B cell (primary cell): Measurements from ENCODE around the gene PI4K2B. TPM values are rescaled to one million over a fixed set of nuclear protein-coding genes. Genes with fewer than 3 reads are reported as not detected.
"Not testable (repeated sequence)": the region's sequence is repeated elsewhere in the genome, so short reads cannot be mapped to it uniquely, and the experiment has no call there.

Experiments
- ATAC-seq: fragments of 200-7000 bp; cut with Tn5 transposase; one replicate; pipeline ENCODE4 v1.10.0; 2021; ENCODE audit warnings: low read depth, mild to moderate bottlenecking, moderate number of reproducible peaks, moderate library complexity
- CTCF ChIA-PET: fragments of 350-600 bp; sonication (Branson Sonifier 250); formaldehyde crosslinking; loops from one replicate; lab custom pipeline; 2021; ENCODE audit warnings: antibody characterized with exemption, inconsistent platforms; lab: Charles Lee
- POLR2A ChIA-PET: fragments of 350-600 bp; sonication (Branson Sonifier 250); formaldehyde crosslinking; loops from one replicate; lab custom pipeline; 2021; ENCODE audit warnings: antibody characterized with exemption; lab: Charles Lee
- DNase-seq: peaks from one replicate; pipeline ENCODE4 v3.0.0; 2013
- H2AFZ ChIP-seq: 2 replicates; pipeline ENCODE4 v1.6.1; 2012; ENCODE audit warnings: mild to moderate bottlenecking, low read depth, low read length; ENCODE audit not compliant: insufficient read depth, poor library complexity, severe bottlenecking
- H3K27ac ChIP-seq, 2 donors: 1 replicate in 1 of 2; 2 replicates in 1 of 2; pipeline ENCODE4 v1.5.1; 2012 to 2013; ENCODE audit warnings: low read length in 2 of 2, mild to moderate bottlenecking in 2 of 2, moderate library complexity in 1 of 2
- H3K27me3 ChIP-seq, 4 experiments: fragments of 200-600 bp in 1 of 4; sonication (generic) in 1 of 4; replicated peaks in 1 of 4; 1 replicate in 2 of 4; 2 replicates in 2 of 4; pipeline versions ENCODE4 v1.6.1 to v1.7.0; 2013 to 2016; ENCODE audit warnings: low read length in 3 of 4, mild to moderate bottlenecking in 2 of 4, mixed read lengths in 1 of 4, moderate library complexity in 1 of 4; ENCODE audit not compliant: insufficient read depth in 4 of 4, control insufficient read depth in 3 of 4; ENCODE audit errors: control extremely low read depth in 1 of 4
- H3K36me3 ChIP-seq, 2 experiments: replicated peaks in 1 of 2; 1 replicate in 1 of 2; 2 replicates in 1 of 2; pipeline versions ENCODE4 v1.6.1 to v1.7.1; 2013; ENCODE audit warnings: low read length in 1 of 2; ENCODE audit not compliant: insufficient read depth in 2 of 2, control insufficient read depth in 1 of 2; ENCODE audit errors: control extremely low read depth in 1 of 2, extremely low read depth in 1 of 2
- H3K4me1 ChIP-seq, 2 donors: fragments of 200-600 bp in 1 of 2; sonication (generic) in 1 of 2; 1 replicate in 1 of 2; 2 replicates in 1 of 2; pipeline versions ENCODE4 v1.5.1 to v1.6.1; 2013 to 2017; ENCODE audit warnings: low read length in 2 of 2; ENCODE audit not compliant: control insufficient read depth in 2 of 2, insufficient read depth in 2 of 2
- H3K4me2 ChIP-seq: replicated peaks from 2 replicates; pipeline ENCODE3; 2012; ENCODE audit warnings: mild to moderate bottlenecking, low read depth, low read length; ENCODE audit not compliant: poor library complexity, severe bottlenecking
- H3K4me3 ChIP-seq, 5 experiments: fragments of 200-600 bp in 1 of 5; sonication (generic) in 1 of 5; 1 replicate in 3 of 5; 2 replicates in 2 of 5; pipeline versions ENCODE4 v1.5.1 to v1.7.0; 2011 to 2016; ENCODE audit warnings: low read length in 4 of 5, mild to moderate bottlenecking in 4 of 5, low read depth in 2 of 5, control low read depth in 1 of 5, moderate library complexity in 1 of 5; ENCODE audit not compliant: insufficient read depth in 1 of 5; ENCODE audit errors: control extremely low read depth in 1 of 5, extremely low read depth in 1 of 5
- H3K79me2 ChIP-seq: fragments of 200-600 bp; sonication (generic); one replicate; pipeline ENCODE4 v1.6.0; 2016; ENCODE audit warnings: low read length; ENCODE audit not compliant: control insufficient read depth, insufficient read depth
- H3K9ac ChIP-seq: fragments of 200-600 bp; sonication (generic); 2 replicates; pipeline ENCODE4 v1.6.1; 2017; ENCODE audit warnings: mild to moderate bottlenecking, low read length, moderate library complexity
- H3K9me3 ChIP-seq, 3 donors: one replicate each; pipeline versions ENCODE4 v1.6.1 to v1.7.1; 2013; ENCODE audit warnings: low read length in 2 of 3; ENCODE audit not compliant: control insufficient read depth in 2 of 3, insufficient read depth in 1 of 3; ENCODE audit errors: control extremely low read depth in 1 of 3
- H4K20me1 ChIP-seq: 2 replicates; pipeline ENCODE4 v1.6.0; 2012; ENCODE audit warnings: mild to moderate bottlenecking, low read length; ENCODE audit not compliant: insufficient read depth, control insufficient read depth, poor library complexity, severe bottlenecking
- H3K27ac Mint-ChIP-seq: one replicate; pipeline ENCODE4 v1.8.0; 2021; ENCODE audit warnings: mixed read lengths
- H3K27me3 Mint-ChIP-seq: one replicate; pipeline ENCODE4 v1.8.0; 2021; ENCODE audit warnings: mixed read lengths
- H3K4me1 Mint-ChIP-seq: one replicate; pipeline ENCODE4 v1.8.0; 2021; ENCODE audit warnings: mixed read lengths
- H3K4me3 Mint-ChIP-seq: one replicate; pipeline ENCODE4 v1.8.0; 2021; ENCODE audit warnings: mixed read lengths
- H3K9me3 Mint-ChIP-seq: one replicate; pipeline ENCODE4 v1.8.0; 2022; ENCODE audit warnings: mixed read lengths; ENCODE audit not compliant: insufficient read depth
- WGBS: methylation state at CpG from one replicate; pipeline ENCODE4 v1.1.5; 2013; ENCODE audit warnings: missing lambda C conversion rate; ENCODE audit not compliant: insufficient coverage; 5-methylcytosine and 5-hydroxymethylcytosine counted together
- intact Hi-C: fragments of 100-400 bp; cut with micrococcal nuclease; formaldehyde crosslinking; loops from one replicate; pipeline ENCODE4 v1.10.0; 2022
- polyA plus RNA-seq: library from polyadenylated mRNA; depleted of rRNA; stranded (reverse); fragments of >200 nt; gene quantifications from 2 replicates; pipeline ENCODE4 v1.2.3, GENCODE V29; 2012
- total RNA-seq, 2 donors: library from RNA; stranded (reverse); fragments of 120-200 nt in 1 of 2; gene quantifications; 1 replicate in 1 of 2; 2 replicates in 1 of 2; pipeline versions ENCODE4 v1.2.3 to v1.2.4, GENCODE V29; 2013 to 2022

Gene PI4K2B
- total and polyA plus RNA-seq, 2 donors (not counting 1 experiment from before 2014, with no cell fraction given) = 3.8 to 13.7 TPM

DNA sequence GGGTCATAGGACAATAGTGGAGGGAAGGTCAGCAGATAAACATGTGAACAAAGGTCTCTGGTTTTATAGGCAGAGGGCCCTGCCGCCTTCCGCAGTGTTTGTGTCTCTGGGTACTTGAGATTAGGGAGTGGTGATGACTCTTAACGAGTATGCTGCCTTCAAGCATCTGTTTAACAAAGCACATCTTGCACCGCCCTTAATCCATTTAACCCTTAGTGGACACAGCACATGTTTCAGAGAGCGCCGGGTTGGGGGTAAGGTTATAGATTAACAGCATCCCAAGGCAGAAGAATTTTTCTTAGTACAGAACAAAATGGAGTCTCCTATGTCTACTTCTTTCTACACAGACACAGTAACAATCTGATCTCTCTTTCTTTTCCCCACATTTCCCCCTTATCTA lies 15.0 kb downstream of the PI4K2B start:
- CTCF ChIA-PET = interaction anchor here (0.7 kb wide), 1 partner anchor 131 kb away, joined by 3 read pairs; no protein-coding TSS in a partner anchor
- H3K79me2 ChIP-seq = peaks cover 47% of the 10 kb centered on the region
- H3K4me2 ChIP-seq, H2AFZ ChIP-seq, H3K27ac ChIP-seq, H3K27me3 ChIP-seq, H3K36me3 ChIP-seq, H3K4me3 ChIP-seq, ATAC-seq, H3K9ac ChIP-seq, DNase-seq, H3K27me3 Mint-ChIP-seq, intact Hi-C loops, POLR2A ChIA-PET, H3K27ac Mint-ChIP-seq, H3K9me3 Mint-ChIP-seq, H3K4me1 ChIP-seq, H3K4me3 Mint-ChIP-seq: not testable (repeated sequence)
- H3K9me3 ChIP-seq = peaks cover 0 to 24% (median 0%) of the 10 kb centered on the region in 3 donors
- no CpG with 5 or more reads among the region's 6 CpGs for WGBS
- peaks cover 13% of the 10 kb centered on the region for H4K20me1 ChIP-seq
- H3K4me1 Mint-ChIP-seq = peaks cover 52% of the 10 kb centered on the region

DNA sequence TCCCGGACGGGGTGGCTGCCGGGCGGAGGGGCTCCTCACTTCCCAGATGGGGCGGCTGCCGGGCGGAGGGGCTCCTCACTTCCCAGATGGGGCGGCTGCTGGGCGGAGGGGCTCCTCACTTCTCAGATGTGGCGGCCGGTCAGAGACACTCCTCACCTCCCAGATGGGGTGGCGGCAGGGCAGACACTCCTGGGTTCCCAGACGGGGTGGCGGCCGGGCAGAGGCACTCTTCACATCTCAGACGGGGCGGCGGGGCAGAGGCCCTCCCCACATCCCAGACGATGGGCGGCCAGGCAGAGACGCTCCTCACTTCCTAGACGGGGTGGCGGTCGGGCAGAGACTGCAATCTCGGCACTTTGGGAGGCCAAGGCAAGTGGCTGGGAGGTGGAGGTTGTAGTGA lies 15.7 kb downstream of the PI4K2B start:
- H3K27ac Mint-ChIP-seq, H3K27ac ChIP-seq, H3K9ac ChIP-seq, H3K27me3 Mint-ChIP-seq, H3K27me3 ChIP-seq, H2AFZ ChIP-seq, CTCF ChIA-PET, POLR2A ChIA-PET, H3K36me3 ChIP-seq, H3K9me3 Mint-ChIP-seq, H3K4me1 ChIP-seq, ATAC-seq, H3K4me3 Mint-ChIP-seq, DNase-seq, H3K4me3 ChIP-seq, H3K4me2 ChIP-seq, intact Hi-C loops: not testable (repeated sequence)
- WGBS = 97% methylated on average over 17 of the region's 25 CpGs
- peaks cover 13% of the 10 kb centered on the region for H4K20me1 ChIP-seq
- H3K79me2 ChIP-seq = peaks cover 46% of the 10 kb centered on the region
- peaks cover 52% of the 10 kb centered on the region for H3K4me1 Mint-ChIP-seq
- peaks cover 0 to 24% (median 0%) of the 10 kb centered on the region in 3 donors for H3K9me3 ChIP-seq
